HepG2 (cell line): ENCODE results near the gene GPR148.
"Not testable (repeated sequence)": the region's sequence is repeated elsewhere in the genome, so short reads cannot be mapped to it uniquely, and the experiment has no call there.

Experiments used
- FIP1L1 ChIP-seq: fragments of 200-400 bp; formaldehyde crosslinking; IDR thresholded peaks from 2 replicates; pipeline ENCODE4 v1.6.1; 2018; ENCODE audit warnings: low read depth, mild to moderate bottlenecking, low read length, moderate library complexity, borderline replicate concordance; ENCODE audit not compliant: insufficient read depth
- GLI4 ChIP-seq: sonication (generic); formaldehyde crosslinking; IDR thresholded peaks from 2 replicates; pipeline ENCODE4 v1.5.1; 2020; ENCODE audit warnings: missing genetic modification reagents, mild to moderate bottlenecking, moderate library complexity, borderline replicate concordance
- KDM6A ChIP-seq: IDR thresholded peaks from 2 replicates; pipeline ENCODE4 v1.6.1; 2016; ENCODE audit warnings: low read depth
- POLR2A ChIP-seq, 2 experiments: IDR thresholded peaks; 2 replicates each; pipeline ENCODE4 v1.6.1; 2011; ENCODE audit warnings: low read depth in 2 of 2, low read length in 2 of 2, mild to moderate bottlenecking in 1 of 2, moderate library complexity in 1 of 2; ENCODE audit not compliant: insufficient read depth in 1 of 2
- POLR2AphosphoS5 ChIP-seq: IDR thresholded peaks from 2 replicates; pipeline ENCODE4 v1.6.1; 2012; ENCODE audit warnings: low read depth, low read length
- PRDM10 ChIP-seq: sonication (generic); formaldehyde crosslinking; IDR thresholded peaks from 2 replicates; pipeline ENCODE4 v1.4.0; 2020; ENCODE audit warnings: low read depth, missing genetic modification reagents
- SMAD3 ChIP-seq: sonication (generic); formaldehyde crosslinking; IDR thresholded peaks from 2 replicates; pipeline ENCODE4 v1.4.0; 2020; ENCODE audit warnings: missing genetic modification reagents
- TFAP4 ChIP-seq: sonication (generic); IDR thresholded peaks from 2 replicates; pipeline ENCODE4 v1.6.1; 2016; ENCODE audit warnings: low read depth, borderline replicate concordance
- ZBTB7A ChIP-seq: sonication (generic); formaldehyde crosslinking; IDR thresholded peaks from 2 replicates; pipeline ENCODE4 v1.8.0; 2022; ENCODE audit warnings: mild to moderate bottlenecking, missing genetic modification reagents
- ZFP36 ChIP-seq: fragments of 150-350 bp; IDR thresholded peaks from 2 replicates; pipeline ENCODE4 v1.6.1; 2018; ENCODE audit warnings: borderline replicate concordance, low read length, low read depth; ENCODE audit not compliant: partially characterized antibody
- ZIK1 ChIP-seq: sonication (generic); formaldehyde crosslinking; IDR thresholded peaks from 2 replicates; pipeline ENCODE4 v1.5.0; 2020; ENCODE audit warnings: mild to moderate bottlenecking, low read depth, missing genetic modification reagents, borderline replicate concordance
- ZNF263 ChIP-seq: sonication (generic); formaldehyde crosslinking; IDR thresholded peaks from 2 replicates; pipeline ENCODE4 v1.4.0; 2020; ENCODE audit warnings: missing genetic modification reagents
- TF ChIP-seq, protein P1 (sequence below): sonication (generic); formaldehyde crosslinking; IDR thresholded peaks from 2 replicates; pipeline ENCODE4 v1.5.0; 2020; ENCODE audit warnings: mild to moderate bottlenecking, missing genetic modification reagents, moderate library complexity

DNA sequence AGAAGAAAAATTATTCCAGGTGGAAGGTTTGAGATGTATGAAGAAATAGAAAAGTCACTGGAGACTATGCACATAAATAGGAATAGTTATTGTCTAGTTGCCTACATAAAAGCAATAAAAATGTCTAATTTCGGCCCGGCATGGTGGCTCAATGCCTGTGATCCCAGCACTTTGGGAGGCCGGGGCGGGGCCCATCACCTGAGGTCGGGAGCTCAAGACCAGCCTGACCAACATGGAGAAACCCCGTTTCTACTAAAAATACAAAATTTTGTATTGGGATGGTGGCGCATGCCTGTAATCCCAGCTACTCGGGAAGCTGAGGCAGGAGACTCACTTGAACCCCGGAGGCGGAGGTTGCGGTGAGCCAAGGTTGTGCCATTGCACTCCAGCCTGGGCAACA is 3.4 kb downstream of the GPR148 start:
- TF ChIP-seq, protein P1, sequence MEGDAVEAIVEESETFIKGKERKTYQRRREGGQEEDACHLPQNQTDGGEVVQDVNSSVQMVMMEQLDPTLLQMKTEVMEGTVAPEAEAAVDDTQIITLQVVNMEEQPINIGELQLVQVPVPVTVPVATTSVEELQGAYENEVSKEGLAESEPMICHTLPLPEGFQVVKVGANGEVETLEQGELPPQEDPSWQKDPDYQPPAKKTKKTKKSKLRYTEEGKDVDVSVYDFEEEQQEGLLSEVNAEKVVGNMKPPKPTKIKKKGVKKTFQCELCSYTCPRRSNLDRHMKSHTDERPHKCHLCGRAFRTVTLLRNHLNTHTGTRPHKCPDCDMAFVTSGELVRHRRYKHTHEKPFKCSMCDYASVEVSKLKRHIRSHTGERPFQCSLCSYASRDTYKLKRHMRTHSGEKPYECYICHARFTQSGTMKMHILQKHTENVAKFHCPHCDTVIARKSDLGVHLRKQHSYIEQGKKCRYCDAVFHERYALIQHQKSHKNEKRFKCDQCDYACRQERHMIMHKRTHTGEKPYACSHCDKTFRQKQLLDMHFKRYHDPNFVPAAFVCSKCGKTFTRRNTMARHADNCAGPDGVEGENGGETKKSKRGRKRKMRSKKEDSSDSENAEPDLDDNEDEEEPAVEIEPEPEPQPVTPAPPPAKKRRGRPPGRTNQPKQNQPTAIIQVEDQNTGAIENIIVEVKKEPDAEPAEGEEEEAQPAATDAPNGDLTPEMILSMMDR (CRISPR knock-in tag) = not testable (repeated sequence)
- TF ChIP-seq POLR2AphosphoS5; SMAD3; ZFP36; POLR2A (IDR thresholded peaks at IDR 0.05; ENCODE audit: insufficient read depth in 1 of 2, low read depth in 2 of 2, low read length in 2 of 2); KDM6A; TFAP4; FIP1L1; ZNF263 (CRISPR knock-in tag); PRDM10; ZBTB7A (CRISPR knock-in tag); ZIK1; GLI4 (CRISPR knock-in tag): not testable (repeated sequence)
